SK-N-SH (cell line): ENCODE results near the gene EML1. TPM values are rescaled to one million over a fixed set of nuclear protein-coding genes. Genes with fewer than 3 reads are reported as not detected.

ENCODE experiments used
- CTCF ChIA-PET: fragments of 300-600, 350-600 bp; formaldehyde crosslinking; extraction: SDS; loops from one replicate; lab custom pipeline; 2021; lab: Yijun Ruan, JAX
- POLR2A ChIA-PET: fragments of 350-600 bp; sonication (Branson Sonifier 250); formaldehyde crosslinking; extraction: SDS; loops from one replicate; lab custom pipeline; 2020; ENCODE audit warnings: antibody characterized with exemption, inconsistent platforms; lab: Yijun Ruan, JAX
- DNase-seq: peaks from one replicate; pipeline ENCODE4 v3.0.0; 2012
- H2AFZ ChIP-seq: fragments of 200-600 bp; sonication (generic); 2 replicates; pipeline ENCODE4 v1.8.1; 2016; ENCODE audit warnings: antibody characterized with exemption, mild to moderate bottlenecking, low read depth
- H3F3A ChIP-seq: fragments of 200-600 bp; sonication (generic); replicated peaks from 2 replicates; pipeline ENCODE3; 2016; ENCODE audit warnings: antibody characterized with exemption, mild to moderate bottlenecking; ENCODE audit not compliant: insufficient read depth
- H3K27ac ChIP-seq, 2 experiments: fragments of 200-500 bp in 1 of 2; fragments of 200-600 bp in 1 of 2; sonication (Bioruptor generic) in 1 of 2; sonication (generic), shearing (Covaris generic) in 1 of 2; 2 replicates each; pipeline versions ENCODE4 v1.5.1 to v1.6.1; 2014 to 2016; ENCODE audit warnings: low read depth in 2 of 2, inconsistent platforms in 1 of 2, low read length in 1 of 2, mild to moderate bottlenecking in 1 of 2, mixed read lengths in 1 of 2
- H3K27me3 ChIP-seq: fragments of 200-600 bp; sonication (generic), shearing (Covaris generic); 2 replicates; pipeline ENCODE4 v1.6.1; 2016; ENCODE audit warnings: mixed run types; ENCODE audit not compliant: insufficient read depth
- H3K36me3 ChIP-seq, 2 experiments: fragments of 200-500 bp in 1 of 2; fragments of 200-600 bp in 1 of 2; sonication (Bioruptor generic) in 1 of 2; sonication (generic) in 1 of 2; replicated peaks in 1 of 2; 2 replicates each; pipeline versions ENCODE3 to v1.5.1; 2014 to 2016; ENCODE audit warnings: low read length in 1 of 2, mild to moderate bottlenecking in 1 of 2; ENCODE audit not compliant: insufficient read depth in 2 of 2, control insufficient read depth in 1 of 2
- H3K4me1 ChIP-seq, 2 experiments: fragments of 200-500 bp in 1 of 2; fragments of 200-600 bp in 1 of 2; sonication (Bioruptor generic) in 1 of 2; sonication (generic), shearing (Covaris generic) in 1 of 2; 2 replicates each; pipeline versions ENCODE4 v1.5.1 to v1.6.1; 2014 to 2016; ENCODE audit warnings: low read depth in 1 of 2, low read length in 1 of 2, mixed run types in 1 of 2; ENCODE audit not compliant: insufficient read depth in 2 of 2, control insufficient read depth in 1 of 2
- H3K4me2 ChIP-seq: fragments of 200-600 bp; sonication (generic), shearing (Covaris generic); 2 replicates; pipeline ENCODE4 v1.6.1; 2017; ENCODE audit warnings: mixed run types
- H3K4me3 ChIP-seq, 2 experiments: fragments of 200-500 bp in 1 of 2; fragments of 200-600 bp in 1 of 2; sonication (Bioruptor generic) in 1 of 2; sonication (generic), shearing (Covaris generic) in 1 of 2; 2 replicates each; pipeline versions ENCODE4 v1.5.1 to v1.8.1; 2014 to 2016; ENCODE audit warnings: low read depth in 2 of 2, inconsistent platforms in 1 of 2, low read length in 1 of 2, mild to moderate bottlenecking in 1 of 2, mixed read lengths in 1 of 2, moderate library complexity in 1 of 2
- H3K79me2 ChIP-seq: fragments of 200-600 bp; sonication (generic); 2 replicates; pipeline ENCODE4 v1.8.1; 2017; ENCODE audit warnings: mild to moderate bottlenecking; ENCODE audit not compliant: insufficient read depth
- H3K9ac ChIP-seq: fragments of 200-600 bp; sonication (generic); 2 replicates; pipeline ENCODE4 v1.6.1; 2017; ENCODE audit warnings: mixed run types
- H3K9me2 ChIP-seq: fragments of 200-600 bp; sonication (generic); 2 replicates; pipeline ENCODE4 v1.6.1; 2017; ENCODE audit warnings: mixed run types
- H3K9me3 ChIP-seq: fragments of 200-600 bp; sonication (generic); 2 replicates; pipeline ENCODE4 v1.6.1; 2017; ENCODE audit warnings: mixed run types, mild to moderate bottlenecking, moderate library complexity
- H4K20me1 ChIP-seq: fragments of 200-600 bp; sonication (generic); 2 replicates; pipeline ENCODE4 v1.6.1; 2017; ENCODE audit warnings: mild to moderate bottlenecking, mixed run types; ENCODE audit not compliant: insufficient read depth
- CHD2 ChIP-seq: fragments of 150-350 bp; IDR thresholded peaks from 2 replicates; pipeline ENCODE4 v1.6.1; 2018; ENCODE audit warnings: low read length; ENCODE audit not compliant: partially characterized antibody
- EP300 ChIP-seq, 2 experiments: IDR thresholded peaks; 2 replicates each; pipeline versions ENCODE4 v1.4.0 to v1.6.1; 2012; ENCODE audit warnings: borderline replicate concordance in 1 of 2, low read depth in 1 of 2, low read length in 1 of 2
- FOSL2 ChIP-seq: IDR thresholded peaks from 2 replicates; pipeline ENCODE4 v1.4.0; 2012; ENCODE audit warnings: low read depth, mild to moderate bottlenecking, moderate library complexity, borderline replicate concordance
- FOXJ3 ChIP-seq: sonication (generic); formaldehyde crosslinking; IDR thresholded peaks from 2 replicates; pipeline ENCODE4 v1.5.1; 2020; ENCODE audit warnings: mild to moderate bottlenecking, missing genetic modification reagents
- FOXM1 ChIP-seq: IDR thresholded peaks from 2 replicates; pipeline ENCODE4 v1.4.0; 2012; ENCODE audit warnings: low read depth, mild to moderate bottlenecking
- GABPA ChIP-seq: IDR thresholded peaks from 2 replicates; pipeline ENCODE4 v1.4.0; 2012; ENCODE audit warnings: low read depth, mild to moderate bottlenecking
- JUND ChIP-seq: IDR thresholded peaks from 2 replicates; pipeline ENCODE4 v1.4.0; 2012
- MEF2A ChIP-seq: IDR thresholded peaks from 2 replicates; pipeline ENCODE4 v1.4.0; 2012; ENCODE audit warnings: low read depth, borderline replicate concordance
- MXI1 ChIP-seq: IDR thresholded peaks from 2 replicates; pipeline ENCODE4 v1.6.1; 2012; ENCODE audit warnings: mild to moderate bottlenecking, low read depth, low read length, improper control_type of control experiment
- NFIC ChIP-seq: IDR thresholded peaks from 2 replicates; pipeline ENCODE4 v1.4.0; 2012; ENCODE audit warnings: borderline replicate concordance
- NRF1 ChIP-seq: IDR thresholded peaks from 2 replicates; pipeline ENCODE4 v1.6.1; 2012; ENCODE audit warnings: low read depth, mild to moderate bottlenecking, low read length
- PBX3 ChIP-seq: IDR thresholded peaks from 2 replicates; pipeline ENCODE4; 2012
- RAD21 ChIP-seq: IDR thresholded peaks from 2 replicates; pipeline ENCODE4 v1.6.1; 2012; ENCODE audit warnings: mild to moderate bottlenecking, low read length
- RCOR1 ChIP-seq: fragments of 150-350 bp; IDR thresholded peaks from 2 replicates; pipeline ENCODE4 v1.6.1; 2017; ENCODE audit warnings: antibody characterized with exemption, low read length
- SMC3 ChIP-seq: IDR thresholded peaks from 2 replicates; pipeline ENCODE4 v1.6.1; 2012; ENCODE audit warnings: low read depth, low read length, improper control_type of control experiment
- TAF1 ChIP-seq: IDR thresholded peaks from 2 replicates; pipeline ENCODE4 v1.6.1; 2012; ENCODE audit warnings: low read depth, mild to moderate bottlenecking, low read length, moderate library complexity, borderline replicate concordance
- TCF12 ChIP-seq: IDR thresholded peaks from 2 replicates; pipeline ENCODE4 v1.4.0; 2012
- USF1 ChIP-seq: IDR thresholded peaks from 2 replicates; pipeline ENCODE4 v1.4.0; 2012; ENCODE audit warnings: low read depth, borderline replicate concordance
- YY1 ChIP-seq: IDR thresholded peaks from 2 replicates; pipeline ENCODE4 v1.4.0; 2012; ENCODE audit warnings: low read depth, mild to moderate bottlenecking
- ZBTB33 ChIP-seq: IDR thresholded peaks from 2 replicates; pipeline ENCODE4 v1.4.0; 2012; ENCODE audit warnings: low read depth, borderline replicate concordance
- WGBS: methylation state at CpG from one replicate; pipeline ENCODE4 v1.1.6; 2017; ENCODE audit warnings: low lambda C conversion rate; 5-methylcytosine and 5-hydroxymethylcytosine counted together
- polyA plus RNA-seq, 3 experiments: library from polyadenylated mRNA; depleted of rRNA; stranded (reverse); fragments of >200 nt; gene quantifications; 2 replicates each; pipeline ENCODE4 v1.2.3, GENCODE V29; 2012

Gene EML1
- polyA plus RNA-seq, 1 of the 3 experiments (the other 2 are of a cell fraction): 6.3 TPM

GRCh38 chr14:99938896-99939295 lies 145.7 kb downstream of the EML1 start:
- Histone ChIP-seq H2AFZ (no peak overlapping the region), H3F3A (no peaks in the 10 kb centered on the region), H3K4me2 (no peak overlapping the region), H3K4me3 (no peak overlapping the region), H3K9me2 (no peaks in the 10 kb centered on the region), H3K79me2 (no peaks in the 10 kb centered on the region), H3K27ac (no peak overlapping the region), H3K9me3 (no peaks in the 10 kb centered on the region), H4K20me1 (no peaks in the 10 kb centered on the region), H3K4me1 (no peaks in the 10 kb centered on the region), H3K9ac (no peak overlapping the region), H3K27me3 (no peaks in the 10 kb centered on the region), H3K36me3 (peaks cover 3 to 7% of the 10 kb centered on the region in 2 experiments)
- ChIA-PET POLR2A (no interaction called here), CTCF (interaction anchor here (1.6 kb wide), 1 partner anchor 8 kb away, joined by 13 read pairs; no protein-coding TSS in a partner anchor)
- TF ChIP-seq ZBTB33 (no peak), MXI1 (no peak), JUND (no peak), YY1 (no peak), FOXJ3 (CRISPR knock-in tag) (no peak), USF1 (no peak), TCF12 (no peak), NRF1 (no peak), NFIC (no peak), GABPA (no peak), RAD21 (no peak), CHD2 (no peak), MEF2A (no peak), RCOR1 (no peak), SMC3 (no peak), PBX3 (no peak), TAF1 (no peak), FOSL2 (no peak), EP300 (IDR thresholded peaks at IDR 0.05; ENCODE audit: borderline replicate concordance in 1 of 2, low read depth in 1 of 2, low read length in 1 of 2) (no peak), FOXM1 (no peak)
- no peak for DNase-seq
- 96% methylated on average over 12 of the region's 15 CpGs for WGBS
